Heart left ventricle (tissue), 13 donors: ENCODE results near the gene MLXIP.

Experiments used
- CTCF ChIP-seq, 12 donors: fragments of 200-600 bp; sonication (generic) in 4 of 12; IDR thresholded peaks; one replicate each; pipeline versions ENCODE4 v1.5.0 to v1.8.0; 2018 to 2022; ENCODE audit warnings: antibody characterized with exemption in 12 of 12, mild to moderate bottlenecking in 5 of 12
- POLR2A ChIP-seq, 2 donors: fragments of 450-650 bp; IDR thresholded peaks; one replicate each; pipeline ENCODE4 v1.6.1; 2017; ENCODE audit warnings: antibody characterized with exemption in 2 of 2, mild to moderate bottlenecking in 2 of 2, moderate library complexity in 2 of 2
- donor health status: ischemic (EF 13 %, LVEDD 7.1; RV severe dilation, severe dysfunction).
- donor health status: DM: no; HTN: yes; CAD: no.
- donor health status: DM: no; HTN: no; CAD: no.
- donor health status: ischemic (EF 25% LVEDD 6.9; RV normal size, moderate dysfunction).
- donor health status: ischemic (EF 25% LVEDD 5.7; RV mildly dilated, moderate dysfunction).
- donor health status: ischemic (EF 35%, LVEDD 5.7; RV mildly dilated, moderate dysfunction).
- donor health status: nonischemic (EF 11% LVEDD 7.7; RV severe dilation, severe dysfunction).
- donor health status: DM: yes; HTN: yes; CAD: no.
- donor health status: PGD.
- donor health status: ischemic (EF 29% LVEDD 5.4; RV normal size, mild dysfunction).
- donor health status: nonischemic (EF 23%, LVEDD 6.1; RV moderate dilation, normal function).

GRCh38 chr12:122111089-122111641 lies 32.6 kb downstream of the MLXIP start:
- TF ChIP-seq CTCF (IDR thresholded peaks at IDR 0.05), result no peak
- TF ChIP-seq POLR2A (IDR thresholded peaks at IDR 0.05), result no peak
